Smooth muscle cell (in vitro differentiated cells): ENCODE measurements around the gene C2orf72. TPM values are rescaled to one million over a fixed set of nuclear protein-coding genes. Genes with fewer than 3 reads are reported as not detected.

Experiments used
- DNase-seq: peaks from one replicate; lab custom pipeline; 2025; ENCODE audit not compliant: unreplicated experiment; lab: John Stamatoyannopoulos, UW
- H2AFZ ChIP-seq: fragments of 200-600 bp; sonication (generic); 2 replicates; pipeline ENCODE4 v1.6.0; 2016; ENCODE audit warnings: antibody characterized with exemption, low read depth, mild to moderate bottlenecking
- H3F3A ChIP-seq: fragments of 200-600 bp; sonication (generic); 2 replicates; pipeline ENCODE4 v1.6.0; 2017; ENCODE audit warnings: antibody characterized with exemption, low read depth
- H3K27ac ChIP-seq: fragments of 200-600 bp; sonication (generic); 2 replicates; pipeline ENCODE4 v1.5.1; 2016; ENCODE audit warnings: low read depth, mild to moderate bottlenecking
- H3K27me3 ChIP-seq: fragments of 200-600 bp; sonication (generic); 2 replicates; pipeline ENCODE4 v1.6.1; 2016; ENCODE audit warnings: low read depth, mild to moderate bottlenecking
- H3K36me3 ChIP-seq: fragments of 200-600 bp; sonication (generic); 2 replicates; pipeline ENCODE4 v1.5.1; 2016; ENCODE audit warnings: low read depth
- H3K4me1 ChIP-seq: fragments of 200-600 bp; sonication (generic); 2 replicates; pipeline ENCODE4 v1.5.1; 2016; ENCODE audit warnings: low read depth
- H3K4me2 ChIP-seq: fragments of 200-600 bp; sonication (generic); 2 replicates; pipeline ENCODE4 v1.6.0; 2016; ENCODE audit warnings: mild to moderate bottlenecking
- H3K4me3 ChIP-seq: fragments of 200-600 bp; sonication (generic); 2 replicates; pipeline ENCODE4 v1.5.1; 2016; ENCODE audit warnings: mild to moderate bottlenecking
- H3K79me2 ChIP-seq: fragments of 200-600 bp; sonication (generic); 2 replicates; pipeline ENCODE4 v1.6.0; 2016; ENCODE audit warnings: low read depth, mild to moderate bottlenecking
- H3K9ac ChIP-seq: fragments of 200-600 bp; sonication (generic); 2 replicates; pipeline ENCODE4 v1.6.0; 2016; ENCODE audit warnings: low read depth
- H3K9me3 ChIP-seq: fragments of 200-600 bp; sonication (generic); replicated peaks from 2 replicates; pipeline ENCODE4 v1.5.1; 2016; ENCODE audit warnings: low read depth
- H4K20me1 ChIP-seq: fragments of 200-600 bp; sonication (generic); 2 replicates; pipeline ENCODE4 v1.6.0; 2016; ENCODE audit warnings: low read depth
- WGBS: methylation state at CpG from one replicate; pipeline ENCODE4 v1.1.7; 2016; ENCODE audit warnings: low lambda C conversion rate; 5-methylcytosine and 5-hydroxymethylcytosine counted together
- polyA plus RNA-seq: library from polyadenylated mRNA; unstranded; fragments of >200 nt; fragmentation: Nextera tagmentation; extraction: Ambion mirVana; gene quantifications from 2 replicates; pipeline ENCODE4 v1.2.1, GENCODE V29; 2016
- total RNA-seq: library from RNA; depleted of rRNA; stranded (reverse); fragments of >200 nt; gene quantifications from 2 replicates; pipeline ENCODE4 v1.2.3, GENCODE V29; 2014
- TF ChIP-seq, protein P1 (sequence below): fragments of 200-600 bp; sonication (generic); IDR thresholded peaks from 2 replicates; pipeline ENCODE4 v1.5.1; 2017; ENCODE audit warnings: borderline replicate concordance, mild to moderate bottlenecking, antibody characterized with exemption; ENCODE audit not compliant: insufficient read depth, poor library complexity, severe bottlenecking

Gene C2orf72
- total RNA-seq, result 0.40 and 1.2 TPM in 2 replicates
- 0.48 and 1.1 TPM in 2 replicates for polyA plus RNA-seq

DNA sequence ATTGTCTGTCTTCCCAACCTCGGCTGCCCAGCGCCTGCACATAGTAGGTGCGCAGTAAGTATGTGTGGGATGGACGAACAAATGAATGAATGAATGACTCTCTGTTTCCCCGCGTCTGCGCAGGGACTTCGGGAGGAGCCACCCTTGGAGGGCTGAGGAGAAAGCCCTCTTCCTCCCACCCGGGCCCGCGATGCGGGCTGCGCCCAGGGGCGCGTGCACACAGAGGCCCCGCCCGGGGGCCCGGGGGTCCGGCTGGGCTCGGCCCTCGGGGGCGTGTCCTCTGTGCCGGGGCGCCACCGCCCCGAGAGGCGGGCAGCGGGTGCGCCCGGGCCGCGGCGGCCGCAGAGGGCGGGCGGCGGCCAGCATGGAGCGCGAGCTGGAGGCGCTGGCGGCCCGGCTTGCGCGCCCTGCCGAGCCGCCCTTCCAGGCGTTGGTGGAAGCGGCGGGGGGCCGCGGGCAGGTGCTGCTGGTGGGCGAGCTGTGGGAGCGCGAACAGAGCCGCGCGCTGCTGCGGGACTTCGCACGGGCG lies at the start of gene C2orf72:
Gene C2orf72 (plus strand): TSS at position 322 of the 529 bp plus-strand sequence. CDS start 43 bp downstream, at position 365.
- Histone ChIP-seq H3K27ac (no peak within 1 kb of the TSS), H3K9me3 (no peaks in the 10 kb centered on the region), H3F3A (no peaks in the 10 kb centered on the region), H3K27me3 (peaks cover 75% of the 10 kb centered on the region), H3K4me1 (no peaks in the 10 kb centered on the region), H3K9ac (no peak within 1 kb of the TSS), H4K20me1 (no peaks in the 10 kb centered on the region), H3K4me2 (peak within 1 kb of the TSS; percentile 84), H3K79me2 (no peaks in the 10 kb centered on the region), H2AFZ (no peak within 1 kb of the TSS), H3K4me3 (peak within 1 kb of the TSS; percentile 53), H3K36me3 (no peaks in the 10 kb centered on the region)
- no peak for DNase-seq
- WGBS, result 5% methylated on average over 24 of the region's 61 CpGs
- TF ChIP-seq, protein P1, sequence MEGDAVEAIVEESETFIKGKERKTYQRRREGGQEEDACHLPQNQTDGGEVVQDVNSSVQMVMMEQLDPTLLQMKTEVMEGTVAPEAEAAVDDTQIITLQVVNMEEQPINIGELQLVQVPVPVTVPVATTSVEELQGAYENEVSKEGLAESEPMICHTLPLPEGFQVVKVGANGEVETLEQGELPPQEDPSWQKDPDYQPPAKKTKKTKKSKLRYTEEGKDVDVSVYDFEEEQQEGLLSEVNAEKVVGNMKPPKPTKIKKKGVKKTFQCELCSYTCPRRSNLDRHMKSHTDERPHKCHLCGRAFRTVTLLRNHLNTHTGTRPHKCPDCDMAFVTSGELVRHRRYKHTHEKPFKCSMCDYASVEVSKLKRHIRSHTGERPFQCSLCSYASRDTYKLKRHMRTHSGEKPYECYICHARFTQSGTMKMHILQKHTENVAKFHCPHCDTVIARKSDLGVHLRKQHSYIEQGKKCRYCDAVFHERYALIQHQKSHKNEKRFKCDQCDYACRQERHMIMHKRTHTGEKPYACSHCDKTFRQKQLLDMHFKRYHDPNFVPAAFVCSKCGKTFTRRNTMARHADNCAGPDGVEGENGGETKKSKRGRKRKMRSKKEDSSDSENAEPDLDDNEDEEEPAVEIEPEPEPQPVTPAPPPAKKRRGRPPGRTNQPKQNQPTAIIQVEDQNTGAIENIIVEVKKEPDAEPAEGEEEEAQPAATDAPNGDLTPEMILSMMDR, result no peak

DNA sequence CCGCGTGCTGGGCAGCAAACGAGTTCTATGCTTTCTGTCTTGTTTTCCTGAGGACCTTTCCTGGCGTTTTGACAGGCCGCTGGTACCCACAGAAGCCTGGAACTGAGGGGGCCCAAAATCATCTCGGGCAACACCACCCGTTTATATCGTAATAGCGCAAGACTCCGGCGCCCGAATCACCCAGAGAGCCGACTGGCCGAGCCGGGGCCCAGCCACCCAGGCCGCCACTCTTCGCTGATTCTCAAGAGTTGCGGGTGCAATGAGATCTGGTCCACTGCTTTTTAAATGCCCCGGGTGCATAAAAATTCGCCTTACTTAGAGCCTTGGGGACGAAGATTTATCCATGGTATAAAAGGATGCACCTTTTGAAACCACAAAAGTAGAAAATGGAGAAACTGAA lies 47.6 kb upstream of the C2orf72 start:
- no peak overlapping the region for H2AFZ ChIP-seq
- no peaks in the 10 kb centered on the region for H3K27me3 ChIP-seq
- TF ChIP-seq, protein P1, result no peak
- H3K9ac ChIP-seq, result no peak overlapping the region
- no peaks in the 10 kb centered on the region for H3K9me3 ChIP-seq
- H3K4me3 ChIP-seq, result no peak overlapping the region
- H3K27ac ChIP-seq, result no peak overlapping the region
- H3K36me3 ChIP-seq, result no peaks in the 10 kb centered on the region
- no peaks in the 10 kb centered on the region for H3F3A ChIP-seq
- H3K4me1 ChIP-seq, result no peaks in the 10 kb centered on the region
- no peak overlapping the region for H3K4me2 ChIP-seq
- DNase-seq, result no peak
- 94% methylated on average over 21 of the region's 21 CpGs for WGBS
- H4K20me1 ChIP-seq, result no peaks in the 10 kb centered on the region
- no peaks in the 10 kb centered on the region for H3K79me2 ChIP-seq

DNA sequence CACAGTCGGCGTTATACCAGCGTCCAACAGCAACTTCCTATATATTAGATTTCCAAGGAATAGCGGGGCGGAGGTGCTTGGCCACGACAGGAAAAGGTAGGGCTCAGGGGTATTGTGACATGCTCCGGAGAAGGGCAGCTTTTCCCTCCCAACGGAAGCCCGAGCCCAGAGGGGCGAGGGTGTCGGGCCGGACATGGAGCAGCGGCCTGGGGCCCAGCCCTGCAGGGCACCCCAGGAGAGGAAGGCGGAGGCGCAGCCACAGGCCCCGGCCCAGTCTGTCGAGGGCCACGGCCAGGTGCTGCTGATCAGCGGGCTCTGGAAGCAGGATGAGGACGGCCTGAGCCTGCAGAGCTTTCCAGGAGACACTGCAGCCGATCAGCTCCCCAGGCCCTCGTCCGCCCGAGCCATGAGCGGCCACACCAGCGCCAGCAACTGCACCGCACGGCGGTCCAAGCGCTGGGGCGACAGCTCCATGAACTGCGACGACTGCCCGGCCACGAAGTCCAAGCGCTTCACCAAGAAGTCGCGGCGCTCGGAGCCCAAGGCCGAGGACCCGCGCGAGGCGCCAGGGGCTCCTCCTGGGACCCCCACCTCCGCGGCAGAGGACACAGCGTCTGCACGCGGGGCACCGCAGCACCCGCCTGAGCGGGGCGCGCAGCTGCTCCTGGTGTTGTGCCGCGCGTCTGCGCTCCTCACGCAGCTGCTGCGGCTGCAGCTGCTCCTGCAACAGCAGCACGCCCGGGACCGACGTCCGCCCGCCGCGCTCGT lies 47.0 kb upstream of the C2orf72 start:
- Histone ChIP-seq H3K4me1 (no peaks in the 10 kb centered on the region), H3K79me2 (no peaks in the 10 kb centered on the region), H3K9me3 (no peaks in the 10 kb centered on the region), H3K36me3 (no peaks in the 10 kb centered on the region), H4K20me1 (no peaks in the 10 kb centered on the region), H3K9ac (no peak overlapping the region), H3K27me3 (no peaks in the 10 kb centered on the region), H2AFZ (no peak overlapping the region), H3K4me2 (no peak overlapping the region), H3F3A (no peaks in the 10 kb centered on the region), H3K4me3 (no peak overlapping the region), H3K27ac (no peak overlapping the region)
- no peak for DNase-seq
- TF ChIP-seq, protein P1, result no peak
- 95% methylated on average over 53 of the region's 70 CpGs for WGBS

DNA sequence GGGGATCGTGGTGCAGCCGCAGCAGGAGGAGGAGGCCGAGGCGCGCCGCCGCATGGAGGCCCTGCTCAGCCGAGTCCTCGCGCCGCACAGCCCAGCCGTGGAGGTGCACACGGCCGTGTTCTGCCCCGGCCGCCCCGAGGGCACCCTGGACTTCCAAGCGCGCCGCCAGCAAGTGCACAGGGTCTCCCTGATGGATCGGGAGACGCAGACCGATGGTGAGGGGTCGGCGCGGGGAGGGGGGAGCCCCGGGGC lies 46.5 kb upstream of the C2orf72 start:
- Histone ChIP-seq H3K9ac (no peak overlapping the region), H2AFZ (no peak overlapping the region), H3K4me3 (no peak overlapping the region), H3F3A (no peaks in the 10 kb centered on the region), H3K27me3 (no peaks in the 10 kb centered on the region), H3K79me2 (no peaks in the 10 kb centered on the region), H3K27ac (no peak overlapping the region), H4K20me1 (no peaks in the 10 kb centered on the region), H3K9me3 (no peaks in the 10 kb centered on the region), H3K4me1 (no peaks in the 10 kb centered on the region), H3K36me3 (no peaks in the 10 kb centered on the region), H3K4me2 (no peak overlapping the region)
- TF ChIP-seq, protein P1, result no peak
- no peak for DNase-seq
- WGBS, result 82% methylated on average over 14 of the region's 27 CpGs
